HG03565 (cell line): ENCODE data around the gene CYSTM1.
"Not testable (repeated sequence)": the region's sequence is repeated elsewhere in the genome, so short reads cannot be mapped to it uniquely, and the experiment has no call there.

ENCODE experiments used
- ATAC-seq: cut with Tn5 transposase; IDR thresholded peaks from one replicate; pipeline ENCODE4 v1.9.1; 2021; ENCODE audit warnings: mild to moderate bottlenecking, moderate library complexity; ENCODE audit not compliant: unreplicated experiment

The CYSTM1 gene

DNA sequence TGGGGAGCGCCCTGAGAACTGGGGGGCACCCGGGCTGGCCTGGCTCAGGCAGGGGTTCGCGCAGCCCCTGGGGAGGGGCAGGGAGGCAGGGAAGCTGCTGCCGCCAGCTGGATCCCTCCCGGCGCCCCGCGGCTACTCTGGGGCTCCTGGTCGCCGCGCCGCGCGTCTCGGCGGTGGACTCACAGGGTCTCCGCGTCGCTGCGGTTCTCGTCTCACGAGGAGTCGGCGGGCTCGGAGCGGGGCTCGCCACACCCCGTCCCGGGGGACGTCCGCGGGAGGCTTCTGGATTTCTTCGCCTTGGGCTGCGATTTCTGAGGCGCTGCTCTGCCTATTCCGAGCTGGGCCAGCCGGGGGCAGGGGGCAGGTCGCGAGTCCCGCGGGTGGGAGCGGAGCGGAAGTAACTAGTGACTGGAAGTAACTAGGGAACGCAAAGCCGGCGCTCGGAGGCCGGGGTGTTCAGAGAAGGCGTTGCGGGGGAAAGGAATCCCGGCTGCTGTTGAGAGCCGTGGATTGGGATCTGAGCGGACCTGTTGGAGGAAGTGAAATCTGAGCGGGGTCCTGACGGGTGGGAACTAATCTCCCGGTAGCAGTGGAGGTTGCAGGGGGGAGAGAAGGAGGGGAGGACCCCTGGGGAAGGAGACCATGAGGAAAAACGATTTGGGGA is 511 bp downstream of the CYSTM1 start:
- peak; percentile 23 for ATAC-seq

DNA sequence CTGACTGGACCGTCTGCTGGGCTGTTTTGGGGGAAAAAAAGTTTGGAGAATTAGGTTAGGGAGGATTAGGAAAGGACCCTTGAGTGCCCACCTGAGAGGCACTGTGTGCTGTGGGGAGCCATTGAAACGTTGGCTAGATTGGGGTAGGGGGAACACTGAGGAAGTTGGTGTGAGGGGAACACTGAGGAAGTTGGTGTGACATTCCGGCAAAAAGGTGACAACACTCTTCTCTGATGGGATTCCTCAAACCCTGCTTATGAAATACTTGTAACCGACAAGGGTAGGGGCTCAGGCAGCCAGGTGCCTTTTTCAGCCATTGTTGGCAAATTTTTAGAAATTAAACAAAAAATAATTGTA is 1.0 kb downstream of the CYSTM1 start:
- ATAC-seq, result no peak

DNA sequence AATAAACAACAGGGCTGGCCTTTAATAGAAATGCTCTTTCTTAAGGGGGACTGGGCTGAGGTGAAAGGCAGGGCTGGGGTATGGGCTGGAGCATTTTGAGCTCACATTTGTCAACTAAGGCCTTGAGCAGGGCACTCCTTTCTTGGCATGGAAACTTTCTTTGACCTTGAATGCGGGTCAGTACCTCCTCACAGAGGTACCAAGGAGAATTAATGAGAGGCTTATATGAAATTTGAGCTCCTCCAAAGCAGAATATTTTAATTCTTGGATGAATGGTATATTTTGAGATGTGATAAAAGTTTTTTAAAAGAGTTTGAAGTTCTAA is 3.1 kb downstream of the CYSTM1 start:
- ATAC-seq, result no peak

DNA sequence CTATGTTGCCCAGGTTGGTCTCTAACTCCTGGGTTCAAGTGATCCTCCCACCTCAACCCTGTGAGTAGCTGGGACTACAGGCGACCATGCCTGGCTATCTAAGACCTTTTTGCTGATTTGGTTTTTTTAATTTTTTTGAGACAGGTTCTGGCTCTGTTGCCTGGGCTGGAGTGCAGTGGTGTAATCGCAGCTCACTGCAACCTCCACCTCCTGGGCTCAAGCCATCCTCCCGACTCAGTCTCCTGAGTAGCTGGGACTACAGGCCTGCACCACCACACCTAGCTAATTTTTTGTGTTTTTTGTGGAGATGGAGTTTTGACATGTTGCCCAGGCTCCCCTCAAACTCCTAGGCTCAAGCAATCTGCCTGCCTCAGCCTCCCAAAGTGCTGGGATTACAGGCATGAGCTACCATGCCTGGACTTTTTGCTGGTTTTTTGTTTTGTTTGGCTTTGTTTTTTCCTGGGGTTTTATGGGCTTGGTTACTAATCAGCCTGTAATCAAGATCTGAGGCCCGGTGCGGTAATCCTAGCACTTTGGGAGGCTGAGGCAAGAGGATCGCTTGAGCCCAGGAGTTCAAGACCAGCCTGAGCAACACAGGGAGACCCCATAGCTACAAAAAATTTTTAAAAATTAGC is 3.6 kb downstream of the CYSTM1 start:
- no peak for ATAC-seq

DNA sequence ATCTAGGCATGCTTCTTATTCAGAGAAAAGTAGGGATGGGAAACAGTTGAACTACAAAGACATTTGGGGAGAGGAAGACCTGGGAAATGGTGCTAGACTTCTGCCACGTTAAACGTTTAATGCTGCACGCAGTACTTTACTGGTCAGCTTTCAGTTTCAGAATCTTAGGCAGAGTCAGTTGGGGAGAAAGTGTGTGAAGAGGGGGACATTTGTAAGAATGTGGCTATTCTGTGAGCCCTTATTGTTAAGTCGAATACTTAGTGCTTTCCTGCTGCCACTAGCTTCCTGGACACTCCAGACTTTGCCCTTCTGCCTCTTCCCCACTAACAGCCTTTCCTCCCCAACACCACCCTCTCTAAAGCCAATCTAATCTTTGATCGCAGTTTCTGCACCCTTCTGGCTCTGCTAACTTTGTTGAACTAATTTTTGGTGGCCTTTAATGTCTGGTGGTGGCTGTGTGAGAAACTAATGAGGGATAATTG is 6.1 kb downstream of the CYSTM1 start:
- ATAC-seq, result no peak

DNA sequence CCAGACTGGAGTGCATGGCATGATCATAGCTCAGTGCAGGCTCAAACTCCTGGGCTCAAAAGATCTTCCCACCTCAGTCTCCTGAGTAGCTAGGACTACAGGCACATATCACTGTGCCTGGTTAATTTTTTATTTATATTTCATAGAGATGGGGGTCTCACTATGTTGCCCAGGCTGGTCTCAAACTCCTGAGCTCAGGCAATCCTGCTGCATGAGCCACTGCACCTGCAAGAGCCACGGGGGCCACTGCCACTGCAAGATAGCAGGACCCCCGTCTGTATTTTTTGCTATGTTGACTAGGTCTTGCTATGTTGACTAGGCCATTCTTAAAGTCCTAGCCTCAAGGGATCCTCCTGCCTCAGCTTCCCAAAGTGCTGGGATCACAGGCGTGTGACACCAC is 6.5 kb downstream of the CYSTM1 start:
- ATAC-seq, result no peak

DNA sequence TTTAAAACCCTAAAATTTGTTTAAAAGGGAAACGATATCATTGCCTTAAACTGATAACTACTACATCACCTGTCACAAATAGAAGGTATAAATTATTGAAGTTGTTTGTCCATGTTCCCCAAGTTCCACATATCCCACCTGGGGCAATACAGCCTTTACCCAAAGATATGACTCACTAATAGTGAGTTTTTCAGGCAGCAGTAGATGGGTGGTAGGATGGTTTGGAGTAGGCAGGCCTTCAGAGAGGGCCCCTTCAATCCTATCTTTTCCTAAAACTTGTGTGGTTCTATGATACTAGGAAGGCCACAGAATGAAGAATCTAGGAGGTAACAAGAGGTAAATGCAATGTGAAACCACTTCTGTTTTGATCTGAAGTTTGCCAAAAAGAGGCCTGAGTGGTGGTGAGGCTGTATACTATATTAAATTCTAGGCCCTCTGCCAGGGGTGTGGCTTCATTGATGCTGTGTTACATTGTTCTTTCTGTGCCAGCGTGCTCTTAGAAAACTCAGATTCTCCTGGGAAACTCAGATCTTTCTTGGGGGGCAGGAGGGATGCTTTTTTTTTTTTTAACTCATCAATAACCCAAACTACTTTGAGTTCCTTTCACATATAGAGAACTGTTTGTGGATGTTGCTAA is 7.2 kb downstream of the CYSTM1 start:
- ATAC-seq, result no peak

DNA sequence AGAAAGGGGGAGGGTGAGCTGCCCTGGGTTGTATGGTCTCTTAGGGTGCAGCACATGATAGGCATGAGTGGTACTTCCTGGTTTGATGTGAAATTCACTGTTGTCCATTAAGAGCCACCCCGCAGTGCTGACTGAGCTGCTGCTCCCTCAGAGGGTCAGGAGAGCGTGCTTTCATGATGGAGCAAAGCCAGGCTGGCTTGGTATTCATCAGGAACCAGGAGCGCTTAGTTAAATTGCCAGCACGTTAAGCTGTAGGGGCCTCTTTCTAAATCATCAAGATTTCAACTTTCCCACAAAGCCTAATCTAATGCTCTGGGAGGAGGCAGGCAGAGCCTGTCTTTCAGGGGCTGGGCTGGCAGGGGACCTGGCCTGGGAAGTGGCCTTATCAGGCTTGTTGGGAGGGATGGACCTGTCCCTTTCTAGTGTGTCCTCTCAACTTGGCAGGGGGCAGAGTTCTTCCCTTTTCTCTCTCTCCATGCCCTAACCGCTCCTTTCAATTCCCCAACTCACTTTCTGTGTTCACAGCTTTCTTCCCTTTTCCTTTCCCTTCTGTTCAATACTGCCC is 7.9 kb downstream of the CYSTM1 start:
- no peak for ATAC-seq

DNA sequence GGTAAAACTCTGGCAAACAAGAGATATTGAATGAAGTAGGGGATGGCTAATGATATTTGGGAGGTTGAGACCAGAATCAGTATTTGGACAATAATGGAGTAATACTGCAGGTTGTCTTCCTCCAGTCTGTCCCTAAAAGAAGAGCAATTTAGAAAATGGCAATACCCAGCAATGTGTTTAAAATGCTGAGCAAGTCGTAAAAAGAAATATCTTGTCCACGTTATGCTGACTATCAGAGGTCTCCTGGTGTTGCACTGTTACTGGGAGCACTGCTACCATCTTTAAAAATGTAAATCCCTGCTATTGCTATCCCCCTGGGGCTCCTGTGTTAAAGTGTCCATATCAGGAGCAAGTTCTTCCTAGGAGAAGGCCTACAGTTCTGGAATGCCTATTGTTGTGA is 10.4 kb downstream of the CYSTM1 start:
- no peak for ATAC-seq

DNA sequence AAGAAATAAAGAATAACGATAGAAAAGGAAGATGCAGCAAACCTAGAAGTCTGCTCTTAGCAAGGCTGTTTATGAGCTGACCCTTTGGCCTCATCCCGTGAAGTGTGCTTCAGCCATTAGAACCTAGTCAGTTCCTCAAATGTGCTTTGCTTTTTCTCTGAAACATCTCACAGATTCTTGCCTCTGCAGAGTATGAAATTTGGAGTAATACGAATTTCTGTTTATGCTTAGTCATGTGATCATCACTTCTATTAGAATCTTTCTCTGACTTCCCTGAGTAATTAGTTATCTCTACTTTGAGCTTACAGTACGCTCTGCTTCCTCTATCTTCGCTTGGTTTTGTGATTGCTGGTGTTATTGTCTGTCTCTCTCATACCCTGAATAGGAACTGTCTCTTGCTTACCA is 11.3 kb downstream of the CYSTM1 start:
- no peak for ATAC-seq

DNA sequence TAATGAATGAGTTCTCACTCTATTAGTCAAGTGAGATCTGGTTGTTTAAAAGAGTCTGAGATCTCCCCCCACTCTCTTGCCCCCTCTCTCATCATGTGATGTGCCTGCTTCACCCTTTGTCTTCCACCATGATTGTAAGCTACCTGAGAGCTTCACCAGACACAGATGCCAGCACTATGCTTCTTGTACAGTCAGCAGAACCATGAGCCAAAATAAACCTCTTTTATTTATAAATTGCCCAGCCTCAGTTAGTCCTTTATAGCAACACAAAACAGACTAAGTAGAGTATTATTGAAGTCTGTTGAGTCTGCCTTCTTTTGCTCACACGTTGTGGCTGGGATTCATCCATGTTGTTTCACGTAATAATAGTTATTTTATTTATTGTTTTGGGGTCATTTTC is 14.3 kb downstream of the CYSTM1 start:
- no peak for ATAC-seq

DNA sequence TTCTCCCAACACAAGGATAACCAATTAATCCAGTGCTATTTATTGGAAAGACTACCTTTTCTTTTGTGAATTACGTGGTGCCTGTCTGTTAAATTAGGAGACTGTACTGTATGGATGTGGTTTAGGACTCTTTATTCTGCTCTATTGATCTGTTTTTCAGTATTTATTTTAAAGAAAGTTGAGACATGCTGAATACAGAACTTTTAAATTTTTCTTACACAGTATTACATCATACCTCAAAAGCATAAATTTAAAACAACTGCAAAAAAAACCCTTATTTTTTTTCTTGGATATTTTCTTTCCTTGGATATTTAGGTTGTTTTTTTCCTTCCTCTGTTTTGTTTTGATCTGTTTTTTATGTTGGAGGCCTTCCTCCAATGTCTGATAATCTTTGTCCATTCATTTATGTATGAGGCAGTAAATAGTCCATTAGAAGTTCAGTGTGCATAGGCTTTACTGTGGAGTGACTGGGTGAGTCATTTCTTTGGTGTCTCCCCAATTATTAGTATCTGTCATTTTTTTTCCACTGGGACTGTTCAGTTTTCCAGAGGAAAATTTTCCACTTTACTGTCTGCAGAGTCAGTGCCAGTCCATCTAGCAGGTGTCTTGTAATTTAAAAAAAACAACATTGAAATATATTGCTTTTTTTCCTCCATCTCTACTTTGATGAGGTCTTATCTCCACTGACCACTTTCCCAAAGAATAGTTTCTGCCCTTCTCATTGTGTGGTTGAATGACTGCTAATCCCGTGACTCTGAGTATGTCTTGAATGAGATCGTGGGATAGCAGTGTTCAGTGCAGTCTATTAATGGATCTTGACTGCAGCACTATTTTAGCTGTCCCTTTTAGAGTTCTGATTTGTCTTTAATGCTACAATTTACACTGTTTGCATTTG is 15.2 kb downstream of the CYSTM1 start:
- ATAC-seq, result no peak

DNA sequence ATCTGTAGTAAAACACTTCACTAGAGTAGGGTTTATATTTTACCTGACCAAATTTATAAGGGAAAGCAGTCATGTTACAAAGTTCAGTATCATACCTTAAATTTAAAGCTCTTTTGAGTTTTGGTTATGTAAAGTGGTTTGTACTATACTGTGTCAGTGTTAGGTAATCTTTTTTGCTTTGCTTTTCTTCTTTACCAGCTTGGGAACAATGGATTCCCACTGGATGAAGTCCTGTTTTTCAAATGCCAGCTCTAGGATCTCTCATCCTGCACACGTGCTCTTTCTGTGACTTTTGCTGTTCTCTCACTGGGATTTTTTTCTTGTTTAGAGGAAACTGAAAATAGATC is 15.9 kb downstream of the CYSTM1 start:
- no peak for ATAC-seq

DNA sequence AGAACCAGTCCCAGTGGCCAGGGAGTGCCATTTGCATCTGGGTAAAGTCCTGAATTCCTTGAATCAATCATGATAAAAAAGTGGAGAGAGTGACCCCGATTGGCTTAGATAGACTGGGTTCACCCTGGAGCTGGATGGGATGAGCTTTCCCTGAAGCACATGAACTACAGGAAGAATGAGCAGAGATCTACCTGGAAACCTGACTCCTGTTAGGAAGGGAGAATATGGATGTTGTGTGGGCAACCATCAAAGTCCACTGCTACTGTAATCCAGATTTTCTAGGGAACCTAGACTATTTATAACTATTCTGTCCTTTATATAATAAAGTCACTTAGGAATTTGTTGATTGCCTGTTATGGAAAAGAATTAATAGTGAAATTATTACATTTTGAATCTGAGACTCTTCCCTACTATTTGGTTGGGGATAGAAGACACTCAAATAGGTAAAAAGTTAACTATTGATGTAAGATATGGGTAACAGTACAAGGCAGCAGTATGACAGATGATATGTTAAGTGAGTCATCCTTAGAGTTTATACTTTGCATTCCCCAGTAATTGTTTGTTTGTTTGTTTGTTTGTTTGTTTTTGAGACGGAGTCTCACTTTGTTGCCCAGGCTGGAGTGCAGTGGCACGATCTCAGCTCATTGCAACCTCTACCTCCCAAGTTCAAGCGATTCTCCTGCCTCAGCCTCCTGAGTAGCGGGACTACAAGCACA is 17.9 kb downstream of the CYSTM1 start:
- no peak for ATAC-seq

DNA sequence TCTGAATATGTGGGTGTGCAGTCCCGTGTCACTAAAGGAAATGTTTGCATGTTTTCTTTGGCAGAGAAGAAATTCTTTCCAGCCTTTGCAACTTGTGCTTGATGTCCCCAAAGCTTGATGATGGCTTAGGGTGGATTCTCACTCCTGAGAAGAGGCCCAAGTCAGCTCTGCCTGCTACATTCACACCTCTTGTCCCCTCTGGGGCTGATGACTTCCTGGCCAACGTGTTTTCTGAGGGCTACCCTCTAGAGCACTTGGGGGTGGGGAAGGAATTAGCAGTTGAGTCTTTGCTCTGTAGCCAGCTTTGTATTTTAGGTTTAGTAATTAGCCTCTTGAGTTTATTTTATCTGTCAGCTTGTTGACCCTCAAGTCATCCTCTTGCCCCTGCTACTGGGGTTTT is 19.7 kb downstream of the CYSTM1 start:
- no peak for ATAC-seq

DNA sequence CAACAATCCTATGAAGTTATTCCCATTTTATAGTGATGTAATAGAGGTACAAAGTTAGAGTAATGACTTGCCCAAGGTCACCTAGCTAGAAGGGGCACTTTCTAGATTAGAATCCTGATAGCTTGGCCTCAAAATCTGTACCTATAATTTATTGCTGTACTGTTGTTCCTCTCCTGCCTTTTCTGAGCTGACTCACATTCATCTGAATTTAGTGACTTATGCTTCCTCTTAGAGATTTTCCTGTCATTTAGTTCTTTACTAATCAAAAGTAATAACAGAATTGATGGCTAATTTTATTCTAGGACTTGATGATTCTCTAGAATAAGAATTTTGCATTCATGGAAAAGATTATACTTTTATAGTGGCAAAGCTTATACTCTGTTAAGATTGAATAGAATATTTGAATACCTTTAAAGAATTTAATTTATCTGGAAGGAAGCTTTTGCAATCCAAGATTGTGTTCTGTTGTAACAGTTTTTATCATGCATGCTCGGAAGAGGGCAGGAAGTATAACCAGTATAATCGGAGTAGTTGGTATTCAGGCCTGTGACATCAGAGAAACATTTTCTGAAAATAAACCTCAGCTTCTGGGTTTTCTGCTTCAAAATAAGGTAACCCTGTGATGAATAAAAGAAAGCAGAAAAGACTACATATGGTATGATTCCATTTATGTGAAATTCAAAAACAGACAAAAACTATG is 21.3 kb downstream of the CYSTM1 start:
- no peak for ATAC-seq

DNA sequence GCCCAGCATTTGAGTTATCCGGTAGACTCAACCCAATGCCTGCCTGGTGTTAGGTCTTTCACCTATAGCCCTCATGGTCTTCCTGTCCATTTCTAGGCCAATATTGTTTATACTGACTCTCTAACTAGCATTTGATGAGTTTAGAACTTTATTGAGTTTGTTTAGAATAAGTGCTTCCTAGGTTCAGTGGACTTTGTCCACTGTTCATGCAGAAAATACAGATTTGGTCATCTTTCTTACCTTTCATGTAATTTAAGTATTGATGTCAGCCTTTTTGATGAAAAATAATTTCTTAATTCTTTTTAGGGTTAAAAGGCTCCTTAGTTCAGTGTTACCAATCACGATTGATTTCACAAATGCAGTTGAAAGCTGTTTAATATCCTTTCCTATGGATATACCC is 22.0 kb downstream of the CYSTM1 start:
- no peak for ATAC-seq

DNA sequence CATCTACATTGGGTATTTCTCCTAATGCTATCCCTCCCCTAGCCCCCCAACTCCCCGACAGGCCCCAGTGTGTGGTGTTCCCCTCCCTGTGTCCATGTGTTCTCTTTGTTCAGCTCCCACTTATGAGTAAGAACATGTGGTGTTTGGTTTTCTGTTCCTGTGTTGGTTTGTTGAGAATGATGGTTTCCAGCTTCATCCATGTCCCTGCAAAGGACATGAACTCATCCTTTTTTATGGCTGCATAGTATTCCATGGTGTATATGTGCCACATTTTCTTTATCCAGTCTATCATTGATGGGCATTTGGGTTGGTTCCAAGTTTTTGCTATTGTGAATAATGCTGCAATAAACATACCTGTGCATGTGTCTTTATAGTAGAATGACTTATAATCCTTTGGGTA is 23.9 kb downstream of the CYSTM1 start:
- not testable (repeated sequence) for ATAC-seq

DNA sequence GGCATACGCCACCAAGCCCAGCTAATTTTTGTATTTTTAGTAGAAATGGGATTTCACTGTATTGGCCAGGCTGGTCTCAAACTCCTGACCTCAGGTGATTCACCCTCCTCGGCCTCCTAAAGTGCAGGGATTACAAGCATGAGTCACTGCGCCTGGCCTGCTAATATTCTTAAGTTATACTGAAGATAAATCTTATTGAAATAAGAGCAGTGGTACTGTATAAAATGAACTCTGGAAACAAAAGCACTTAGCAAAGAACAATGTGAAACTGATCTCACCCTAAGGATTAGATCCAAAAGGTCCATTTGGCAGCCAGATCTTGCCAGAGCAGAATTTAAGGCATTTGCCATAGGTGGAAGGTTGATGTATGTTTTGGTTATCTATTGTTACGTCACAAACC is 27.1 kb downstream of the CYSTM1 start:
- ATAC-seq, result no peak

DNA sequence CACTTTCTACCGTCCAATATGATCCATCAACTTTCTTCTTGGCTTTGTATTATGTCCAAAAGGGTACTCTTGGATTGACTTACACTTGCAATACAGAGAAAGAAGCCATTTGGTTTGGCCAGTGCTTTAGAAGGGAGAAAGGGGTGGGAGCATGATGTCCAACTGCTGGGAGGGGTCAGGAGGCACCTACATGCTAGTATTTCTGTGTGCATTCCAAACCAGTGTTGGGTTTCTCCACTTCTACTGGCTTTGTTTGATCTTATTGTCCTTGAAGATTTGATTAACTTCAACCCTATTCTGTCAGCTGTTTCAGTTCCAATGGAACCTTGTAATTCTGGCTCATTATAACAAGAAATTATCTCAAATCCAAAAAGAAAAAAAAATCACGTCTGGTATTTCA is 27.6 kb downstream of the CYSTM1 start:
- no peak for ATAC-seq
